SJCRH30 (cell line): Measurements from ENCODE around the gene ACVR1. TPM values are rescaled to one million over a fixed set of nuclear protein-coding genes. Genes with fewer than 3 reads are reported as not detected.
"Not testable (repeated sequence)": the region's sequence is repeated elsewhere in the genome, so short reads cannot be mapped to it uniquely, and the experiment has no call there.

Source experiments
- DNase-seq, 2 experiments: peaks; one replicate each; pipeline ENCODE4 v3.0.0-alpha.2; 2015 to 2020
- H3K27ac ChIP-seq: fragments of 250-450 bp; sonication (Bioruptor Pico); 2 replicates; pipeline ENCODE4 v1.5.1; 2020; ENCODE audit warnings: mild to moderate bottlenecking, moderate library complexity
- H3K27me3 ChIP-seq: fragments of 250-450 bp; sonication (Bioruptor Pico); 2 replicates; pipeline ENCODE4 v1.5.1; 2020; ENCODE audit warnings: mild to moderate bottlenecking, moderate library complexity
- H3K36me3 ChIP-seq: fragments of 250-450 bp; sonication (Bioruptor Pico); 2 replicates; pipeline ENCODE4 v1.5.1; 2020; ENCODE audit warnings: mild to moderate bottlenecking, moderate library complexity
- H3K4me1 ChIP-seq: fragments of 250-450 bp; sonication (Bioruptor Pico); 2 replicates; pipeline ENCODE4 v1.5.1; 2020; ENCODE audit warnings: mild to moderate bottlenecking, moderate library complexity
- H3K4me3 ChIP-seq: fragments of 250-450 bp; sonication (Bioruptor Pico); 2 replicates; pipeline ENCODE4 v1.5.1; 2020; ENCODE audit warnings: mild to moderate bottlenecking, moderate library complexity
- H3K9me3 ChIP-seq: fragments of 250-450 bp; sonication (Bioruptor Pico); replicated peaks from 2 replicates; pipeline ENCODE4 v1.5.1; 2020; ENCODE audit warnings: mild to moderate bottlenecking, moderate library complexity
- total RNA-seq: library from RNA; depleted of rRNA; stranded (reverse); fragments of >200 nt; shearing (Covaris generic); gene quantifications from 2 replicates; pipeline ENCODE4 v1.2.3, GENCODE V29; 2014

Gene ACVR1
- total RNA-seq, 1 experiment from 2014 or later, result 14.0 TPM

- no peak overlapping the region for H3K27ac ChIP-seq
Observed at GRCh38 chr2:157746234-157746950, 129.7 kb downstream of the ACVR1 start.

GRCh38 chr2:157744571-157745076 lies 131.5 kb downstream of the ACVR1 start:
- H3K9me3 ChIP-seq, result no peaks in the 10 kb centered on the region
- peaks cover 24% of the 10 kb centered on the region for H3K4me1 ChIP-seq
- no peak overlapping the region for H3K27ac ChIP-seq
- DNase-seq, result no peak
- no peak overlapping the region for H3K4me3 ChIP-seq
- no peaks in the 10 kb centered on the region for H3K27me3 ChIP-seq
- 0 out of 2 replicates have a peak, but pooled peaks cover 4% of the 10 kb centered on the region for H3K36me3 ChIP-seq

More at GRCh38 chr2:157746234-157746950, 129.7 kb downstream of the ACVR1 start:
- H3K9me3 ChIP-seq, result no peaks in the 10 kb centered on the region
- 0 out of 2 replicates have a peak, but pooled peaks cover 4% of the 10 kb centered on the region for H3K36me3 ChIP-seq
- no peak overlapping the region for H3K4me3 ChIP-seq
- no peaks in the 10 kb centered on the region for H3K27me3 ChIP-seq
- no peak for DNase-seq
- H3K4me1 ChIP-seq, result peaks cover 30% of the 10 kb centered on the region

GRCh38 chr2:157743051-157743450 lies 133.1 kb downstream of the ACVR1 start:
- DNase-seq, result no peak
- Histone ChIP-seq H3K36me3 (peaks cover 12% of the 10 kb centered on the region; the same call in 1 of the 2 replicates), H3K27me3 (no peaks in the 10 kb centered on the region), H3K27ac (no peak overlapping the region), H3K9me3 (no peaks in the 10 kb centered on the region), H3K4me3 (no peak overlapping the region), H3K4me1 (peaks cover 10% of the 10 kb centered on the region)

- H3K27me3 ChIP-seq, result no peaks in the 10 kb centered on the region
- H3K4me3 ChIP-seq, result no peak overlapping the region
- H3K36me3 ChIP-seq, result peaks cover 20% of the 10 kb centered on the region
- no peak for DNase-seq
- peaks cover under 1% of the 10 kb centered on the region; the same call in 1 of the 2 replicates for H3K4me1 ChIP-seq
- no peaks in the 10 kb centered on the region for H3K9me3 ChIP-seq
- H3K27ac ChIP-seq, result no peak overlapping the region
Observed at GRCh38 chr2:157741819-157742484, 134.2 kb downstream of the ACVR1 start.

- H3K27me3 ChIP-seq, result no peaks in the 10 kb centered on the region
- no peak for DNase-seq
- H3K9me3 ChIP-seq, result no peaks in the 10 kb centered on the region
- H3K4me1 ChIP-seq, result no peaks in the 10 kb centered on the region
- peaks cover 44% of the 10 kb centered on the region for H3K36me3 ChIP-seq
- no peak overlapping the region for H3K4me3 ChIP-seq
- H3K27ac ChIP-seq, result no peak overlapping the region
Observed at GRCh38 chr2:157737656-157738055, 138.5 kb downstream of the ACVR1 start.

GRCh38 chr2:157735532-157735931 lies 140.6 kb downstream of the ACVR1 start:
- H3K4me1 ChIP-seq, result no peaks in the 10 kb centered on the region
- no peak overlapping the region for H3K27ac ChIP-seq
- H3K36me3 ChIP-seq, result peaks cover 50% of the 10 kb centered on the region
- H3K27me3 ChIP-seq, result no peaks in the 10 kb centered on the region
- no peak overlapping the region for H3K4me3 ChIP-seq
- no peak for DNase-seq
- H3K9me3 ChIP-seq, result no peaks in the 10 kb centered on the region

GRCh38 chr2:157733263-157733662 lies 142.9 kb downstream of the ACVR1 start:
- H3K27ac ChIP-seq, result no peak overlapping the region
- no peak for DNase-seq
- H3K4me3 ChIP-seq, result no peak overlapping the region
- H3K27me3 ChIP-seq, result no peaks in the 10 kb centered on the region
- no peaks in the 10 kb centered on the region for H3K4me1 ChIP-seq
- H3K36me3 ChIP-seq, result peaks cover 55% of the 10 kb centered on the region
- no peaks in the 10 kb centered on the region for H3K9me3 ChIP-seq

- H3K4me1 ChIP-seq, result no peaks in the 10 kb centered on the region
- H3K27ac ChIP-seq, result no peak overlapping the region
- no peaks in the 10 kb centered on the region for H3K9me3 ChIP-seq
- H3K4me3 ChIP-seq, result no peak overlapping the region
- peaks cover 49% of the 10 kb centered on the region for H3K36me3 ChIP-seq
- H3K27me3 ChIP-seq, result no peaks in the 10 kb centered on the region
- DNase-seq, result no peak
Observed at GRCh38 chr2:157732596-157732995, 143.5 kb downstream of the ACVR1 start.

- Histone ChIP-seq H3K27ac (no peak overlapping the region), H3K4me1 (peaks cover 26% of the 10 kb centered on the region), H3K9me3 (peaks cover 3% of the 10 kb centered on the region; the same call in 1 of the 2 replicates), H3K36me3 (peaks cover 23% of the 10 kb centered on the region), H3K4me3 (no peak overlapping the region), H3K27me3 (no peaks in the 10 kb centered on the region)
- DNase-seq, result no peak
Observed at GRCh38 chr2:157727693-157728092, 148.4 kb downstream of the ACVR1 start.

GRCh38 chr2:157726946-157727345 lies 149.2 kb downstream of the ACVR1 start:
- peaks cover 6% of the 10 kb centered on the region; the same call in 1 of the 2 replicates for H3K9me3 ChIP-seq
- no peaks in the 10 kb centered on the region for H3K27me3 ChIP-seq
- peaks cover 26% of the 10 kb centered on the region for H3K36me3 ChIP-seq
- H3K4me1 ChIP-seq, result peaks cover 26% of the 10 kb centered on the region
- peak overlapping the region; percentile 88 for H3K27ac ChIP-seq
- no peak overlapping the region for H3K4me3 ChIP-seq
- peak in 1 of 2 experiments; percentile 12 for DNase-seq

GRCh38 chr2:157725846-157726245 lies 150.3 kb downstream of the ACVR1 start:
- Histone ChIP-seq H3K4me1 (peaks cover 26% of the 10 kb centered on the region), H3K9me3 (peaks cover 6% of the 10 kb centered on the region; the same call in 1 of the 2 replicates), H3K36me3 (peaks cover 27% of the 10 kb centered on the region), H3K27ac (peak overlapping the region; percentile 88), H3K27me3 (no peaks in the 10 kb centered on the region), H3K4me3 (no peak overlapping the region)
- peak; percentile 81 to 90 for DNase-seq

GRCh38 chr2:157722580-157723234 lies 153.4 kb downstream of the ACVR1 start:
- Histone ChIP-seq H3K27ac (no peak overlapping the region), H3K9me3 (peaks cover 6% of the 10 kb centered on the region; the same call in 1 of the 2 replicates), H3K4me3 (no peak overlapping the region), H3K36me3 (peaks cover 17% of the 10 kb centered on the region), H3K27me3 (no peaks in the 10 kb centered on the region), H3K4me1 (peaks cover 26% of the 10 kb centered on the region)
- peak in 1 of 2 experiments; percentile 31 for DNase-seq

GRCh38 chr2:157720504-157720903 lies 155.6 kb downstream of the ACVR1 start:
- H3K9me3 ChIP-seq, result peaks cover 6% of the 10 kb centered on the region; the same call in 1 of the 2 replicates
- H3K4me1 ChIP-seq, result peaks cover 10% of the 10 kb centered on the region
- no peak overlapping the region for H3K4me3 ChIP-seq
- no peaks in the 10 kb centered on the region for H3K27me3 ChIP-seq
- DNase-seq, result no peak
- H3K27ac ChIP-seq, result no peak overlapping the region
- H3K36me3 ChIP-seq, result peaks cover 19% of the 10 kb centered on the region

GRCh38 chr2:157704653-157705052 lies 171.5 kb downstream of the ACVR1 start:
- H3K36me3 ChIP-seq, H3K4me3 ChIP-seq, H3K4me1 ChIP-seq, H3K27ac ChIP-seq, DNase-seq, H3K27me3 ChIP-seq: not testable (repeated sequence)
- peaks cover 12% of the 10 kb centered on the region; the same call in 1 of the 2 replicates for H3K9me3 ChIP-seq

GRCh38 chr2:157704148-157704547 lies 172.0 kb downstream of the ACVR1 start:
- H3K27ac ChIP-seq, H3K4me3 ChIP-seq, H3K36me3 ChIP-seq, H3K4me1 ChIP-seq, H3K27me3 ChIP-seq, DNase-seq: not testable (repeated sequence)
- H3K9me3 ChIP-seq, result 0 out of 2 replicates have a peak, but pooled peaks cover 12% of the 10 kb centered on the region
